Measurements from ENCODE around the gene WDR47.
"Not testable (repeated sequence)": the region's sequence is repeated elsewhere in the genome, so short reads cannot be mapped to it uniquely, and the experiment has no call there.

The WDR47 gene

DNA sequence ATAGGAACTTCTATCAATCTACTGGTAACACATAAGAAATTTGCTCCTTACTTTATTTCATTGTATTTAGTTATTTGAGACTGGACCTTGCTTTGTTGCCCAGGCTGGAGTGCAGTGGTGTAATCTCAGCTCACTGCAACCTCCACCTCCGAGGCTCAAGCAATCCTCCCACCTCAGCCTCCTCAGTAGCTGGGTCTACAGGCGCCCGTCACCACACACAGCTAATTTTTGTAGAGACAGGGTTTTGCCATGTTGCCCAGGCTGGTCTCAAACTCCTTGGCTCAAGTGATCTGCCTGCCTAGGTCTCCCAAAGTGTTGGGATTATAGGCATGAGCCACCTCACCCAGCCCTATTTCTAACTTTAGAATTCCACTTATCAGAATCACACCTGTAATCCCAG lies 10.2 kb upstream of the WDR47 start:
- not testable (repeated sequence) for DNase-seq (ENCODE audit: low read depth in 3 of 3, low spot score in 1 of 3)

- DNase-seq (ENCODE audit: low read depth in 3 of 3, low spot score in 1 of 3), result no peak
These were observed 8.5 kb upstream of the WDR47 start for GRCh38 chr1:109050228-109050995.

DNA sequence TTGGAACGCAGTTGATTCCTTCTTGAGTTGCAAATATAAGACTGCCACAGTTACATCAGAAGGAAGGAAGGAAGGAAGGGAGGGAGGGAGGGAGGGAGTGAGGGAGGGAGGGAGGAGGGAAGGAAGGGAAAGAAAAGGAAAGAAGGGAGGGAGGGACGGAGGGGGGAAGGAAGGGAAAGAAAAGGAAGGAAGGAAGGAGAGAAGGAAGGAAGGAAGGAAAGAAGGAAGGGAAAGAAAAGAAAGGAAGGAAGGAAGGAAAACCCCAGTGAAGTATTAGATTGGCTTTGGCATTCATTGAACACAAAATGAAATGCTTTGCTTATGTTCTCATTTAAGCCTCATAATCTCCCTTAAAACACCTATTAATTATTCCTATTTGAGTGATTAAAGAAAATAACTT lies 6.4 kb upstream of the WDR47 start:
- no peak for DNase-seq (ENCODE audit: low read depth in 3 of 3, low spot score in 1 of 3)

- no peak for DNase-seq (ENCODE audit: low read depth in 3 of 3, low spot score in 1 of 3)
These were observed 5.4 kb upstream of the WDR47 start for GRCh38 chr1:109047339-109047738.

DNA sequence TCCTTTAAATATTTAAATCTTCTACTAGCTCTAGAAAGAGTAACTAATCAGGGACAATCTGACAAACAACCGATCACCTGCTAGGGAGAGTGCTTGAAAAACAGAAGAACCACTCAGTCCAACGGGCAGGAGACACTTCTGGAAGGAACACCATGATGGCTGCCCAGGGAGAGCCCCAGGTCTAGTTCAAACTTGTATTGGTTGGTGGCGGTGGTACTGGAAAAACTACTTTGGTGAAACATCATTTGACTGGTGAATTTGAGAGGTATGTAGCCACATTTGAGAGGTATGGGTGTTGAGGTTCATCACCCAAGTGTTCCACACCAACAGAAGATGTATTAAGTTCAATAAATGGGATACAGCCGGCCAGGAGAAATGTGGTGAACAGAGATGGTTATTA lies 4.8 kb upstream of the WDR47 start:
- DNase-seq (ENCODE audit: low read depth in 3 of 3, low spot score in 1 of 3), result no peak

GRCh38 chr1:109045595-109045994 lies 3.7 kb upstream of the WDR47 start:
- DNase-seq (ENCODE audit: low read depth in 3 of 3, low spot score in 1 of 3), result no peak

- DNase-seq (ENCODE audit: low read depth in 3 of 3, low spot score in 1 of 3), result peak in 1 of 3 donors; percentile 3
These were observed 797 bp downstream of the WDR47 start for GRCh38 chr1:109040989-109041620.

- no peak for DNase-seq (ENCODE audit: low read depth in 3 of 3, low spot score in 1 of 3)
These were observed 1.3 kb downstream of the WDR47 start for GRCh38 chr1:109040627-109040988.

DNA sequence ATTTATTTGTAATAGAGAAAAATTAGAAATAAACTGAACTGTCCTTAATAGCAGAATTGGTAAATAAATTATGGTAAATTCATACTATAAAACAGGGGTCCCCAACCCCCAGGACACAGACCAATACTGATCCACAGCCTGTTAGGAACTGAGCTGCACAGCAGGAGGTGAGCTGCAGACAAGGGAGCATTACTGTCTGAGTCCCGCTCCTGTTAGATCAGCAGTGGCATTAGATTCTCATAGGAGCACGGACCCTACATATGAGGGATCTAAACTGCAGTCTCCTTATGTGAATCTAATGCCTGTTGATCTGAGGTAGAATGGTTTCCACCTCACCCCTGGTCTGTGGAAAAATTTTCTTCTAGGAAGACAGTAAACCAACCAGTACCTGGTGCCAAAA lies 7.5 kb downstream of the WDR47 start:
- no peak for DNase-seq (ENCODE audit: low read depth in 3 of 3, low spot score in 1 of 3)

DNA sequence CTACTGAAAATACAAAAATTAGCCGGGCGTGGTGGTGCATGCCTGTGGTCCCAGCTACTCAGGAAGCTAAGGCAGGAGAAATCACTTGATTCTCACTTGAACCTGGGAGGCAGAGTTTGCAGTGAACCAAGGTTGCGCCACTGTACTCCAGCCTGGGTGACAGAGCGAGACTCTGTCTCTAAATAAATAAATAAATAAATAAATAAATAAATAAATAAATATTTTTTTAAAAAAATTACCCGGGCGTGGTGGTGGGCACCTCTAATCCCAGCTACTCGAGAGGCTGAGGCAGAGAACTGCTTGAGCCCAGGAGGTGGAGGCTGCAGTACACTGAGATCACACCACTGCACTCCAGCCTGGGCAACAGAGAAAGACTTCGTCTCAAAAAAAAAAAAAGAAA lies 12.4 kb downstream of the WDR47 start:
- not testable (repeated sequence) for DNase-seq (ENCODE audit: low read depth in 3 of 3, low spot score in 1 of 3)

DNA sequence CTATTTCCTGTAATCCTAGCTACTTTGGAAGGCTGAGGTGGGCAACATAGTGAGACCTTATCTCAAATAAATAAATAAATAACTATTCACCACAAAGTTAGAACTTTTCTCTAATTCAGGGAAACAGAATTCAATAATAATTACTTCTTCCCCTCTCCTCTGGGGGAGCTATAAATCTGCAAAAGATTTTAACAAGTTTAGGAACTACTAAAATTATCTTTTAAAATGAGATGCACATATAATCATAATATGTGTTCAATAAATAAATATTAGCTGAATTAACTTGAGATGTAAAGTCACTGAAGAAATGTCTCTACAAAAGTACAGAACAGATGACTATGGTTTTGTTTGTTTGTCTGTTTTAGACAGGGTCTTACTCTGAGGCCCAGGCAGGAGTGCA lies 14.1 kb downstream of the WDR47 start:
- DNase-seq (ENCODE audit: low read depth in 3 of 3, low spot score in 1 of 3), result no peak

DNA sequence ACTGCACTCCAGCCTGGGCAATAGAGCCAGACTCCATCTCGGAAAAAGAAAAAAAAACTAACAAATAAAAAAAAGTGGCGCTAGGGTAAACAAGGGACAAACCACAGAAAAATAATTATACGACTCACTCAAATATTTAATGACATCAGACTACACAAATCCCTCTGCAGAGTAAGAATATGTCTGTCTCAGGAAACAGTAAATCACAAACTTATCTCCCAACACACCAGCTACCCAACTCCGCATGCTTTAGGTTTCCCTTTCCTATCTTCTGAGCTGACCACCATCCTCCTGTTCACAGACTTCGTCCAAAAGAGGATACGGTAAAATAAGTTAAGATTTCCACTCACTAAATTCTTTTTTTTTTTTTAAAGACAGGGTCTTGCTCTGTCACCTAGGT lies 16.2 kb downstream of the WDR47 start:
- DNase-seq (ENCODE audit: low read depth in 3 of 3, low spot score in 1 of 3), result no peak

DNA sequence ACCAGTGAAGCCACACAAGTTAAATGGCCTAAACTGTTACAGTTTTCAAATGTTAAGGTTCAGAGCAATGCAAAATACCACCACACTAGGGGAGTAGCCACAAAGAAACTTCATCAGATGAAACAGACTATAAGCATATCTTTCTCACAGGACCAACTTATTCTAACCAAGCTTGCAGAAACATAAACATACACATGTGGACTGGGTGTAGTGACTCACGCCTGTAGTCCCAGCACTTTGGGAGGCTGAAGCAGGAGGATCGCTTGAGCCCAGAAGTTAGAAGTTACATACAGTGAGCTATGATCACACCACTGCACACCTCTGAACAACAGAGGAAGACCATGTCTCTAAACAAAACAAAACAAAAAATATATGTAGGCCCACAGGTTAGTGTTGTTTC lies 17.3 kb downstream of the WDR47 start:
- no peak for DNase-seq (ENCODE audit: low read depth in 3 of 3, low spot score in 1 of 3)

- no peak for DNase-seq (ENCODE audit: low read depth in 3 of 3, low spot score in 1 of 3)
These were observed 21.1 kb downstream of the WDR47 start for GRCh38 chr1:109020693-109021257.

DNA sequence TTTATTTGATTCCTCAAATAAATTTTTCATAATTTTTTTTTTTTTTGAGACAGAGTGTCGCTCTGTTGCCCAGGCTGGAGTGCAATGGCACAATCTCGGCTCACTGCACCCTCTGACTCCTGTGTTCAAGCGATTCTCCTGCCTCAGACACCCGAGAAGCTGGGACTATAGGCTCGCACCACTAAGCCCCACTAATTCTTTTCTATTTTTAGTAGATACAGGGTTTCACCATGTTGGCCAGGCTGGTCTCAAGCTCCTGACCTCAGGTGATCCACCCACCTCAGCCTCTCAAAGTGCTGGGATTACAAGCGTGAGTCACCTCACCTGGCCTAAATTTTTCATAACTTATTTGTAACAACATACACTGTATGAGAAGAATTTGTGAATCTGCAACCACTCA lies 24.2 kb downstream of the WDR47 start:
- DNase-seq (ENCODE audit: low read depth in 3 of 3, low spot score in 1 of 3), result not testable (repeated sequence)

GRCh38 chr1:109017134-109017533 lies 24.8 kb downstream of the WDR47 start:
- no peak for DNase-seq (ENCODE audit: low read depth in 3 of 3, low spot score in 1 of 3)

DNA sequence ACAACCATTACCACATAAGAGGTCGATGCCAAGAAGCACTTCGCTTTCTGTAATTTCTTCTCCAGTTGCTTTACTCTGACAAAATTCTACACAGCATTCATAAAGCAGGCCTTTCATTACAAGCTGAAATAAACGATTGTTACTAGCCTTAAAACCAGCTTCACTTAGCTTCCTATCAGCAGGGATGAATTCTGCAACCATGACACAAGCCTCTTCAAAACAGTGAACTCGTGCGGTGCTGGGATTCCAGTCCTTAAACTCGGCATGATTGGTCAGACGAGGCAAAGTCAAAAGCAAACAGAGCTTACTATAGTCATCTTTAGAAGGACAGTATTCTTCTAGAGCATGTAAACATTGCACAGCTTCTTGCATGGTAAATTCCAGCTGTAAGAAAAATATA lies 30.6 kb downstream of the WDR47 start:
- DNase-seq (ENCODE audit: low read depth in 3 of 3, low spot score in 1 of 3), result no peak

- DNase-seq (ENCODE audit: low read depth in 3 of 3, low spot score in 1 of 3), result not testable (repeated sequence)
These were observed 45.3 kb downstream of the WDR47 start for GRCh38 chr1:108996622-108997021.

- DNase-seq (ENCODE audit: low read depth in 3 of 3, low spot score in 1 of 3), result no peak
These were observed 58.8 kb downstream of the WDR47 start for GRCh38 chr1:108983114-108983513.

GRCh38 chr1:108976658-108977057 lies 65.2 kb downstream of the WDR47 start:
- no peak for DNase-seq (ENCODE audit: low read depth in 3 of 3, low spot score in 1 of 3)

DNA sequence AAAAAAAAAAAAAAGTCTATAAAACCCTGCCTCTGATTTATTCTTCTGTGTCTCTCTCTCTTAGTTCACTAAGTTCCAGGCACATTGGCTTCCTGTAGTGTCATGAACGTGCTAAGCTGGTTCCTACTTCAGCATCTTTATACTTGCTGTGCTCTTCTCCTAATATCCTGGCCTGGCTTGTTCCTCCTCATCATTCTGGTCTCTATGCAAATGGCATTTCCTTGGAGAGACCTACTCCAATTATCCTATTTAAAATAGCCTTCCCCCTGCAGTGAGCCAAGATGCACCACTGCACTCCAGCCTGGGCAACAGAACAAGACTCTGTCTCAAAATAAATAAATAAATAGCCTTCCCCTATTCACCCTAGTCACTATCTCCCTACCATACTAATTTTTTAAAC lies 69.0 kb downstream of the WDR47 start:
- no peak for DNase-seq (ENCODE audit: low read depth in 3 of 3, low spot score in 1 of 3)

- no peak for DNase-seq (ENCODE audit: low read depth in 3 of 3, low spot score in 1 of 3)
These were observed 72.6 kb downstream of the WDR47 start for GRCh38 chr1:108969346-108969745.

All from stimulated activated CD4-positive, alpha-beta T cell treated with anti-CD3 and anti-CD28 coated beads, TNF-alpha, amount 100 ng/mL, for 1 hour (primary cell).